Stomach (tissue), 4 donors: Measurements from ENCODE around the gene CHN1.

Experiments
- EP300 ChIP-seq: sonication (generic); formaldehyde crosslinking; IDR thresholded peaks from one replicate; pipeline ENCODE4 v1.6.1; 2017; ENCODE audit warnings: antibody characterized with exemption
- POLR2A ChIP-seq, 4 donors: fragments of 450-650 bp; IDR thresholded peaks; one replicate each; pipeline ENCODE4 v1.6.1; 2016; ENCODE audit warnings: antibody characterized with exemption in 4 of 4, control low read depth in 2 of 4, mild to moderate bottlenecking in 1 of 4, moderate library complexity in 1 of 4
- POLR2AphosphoS5 ChIP-seq, 3 donors: sonication (generic); formaldehyde crosslinking; IDR thresholded peaks; one replicate each; pipeline ENCODE4 v1.6.1; 2016; ENCODE audit warnings: antibody characterized with exemption in 3 of 3
- TF ChIP-seq, protein P1 (sequence below), 7 experiments: fragments of 450-650 bp in 4 of 7; fragments of 200-600 bp in 3 of 7; sonication (generic) in 3 of 7; IDR thresholded peaks; one replicate each; pipeline ENCODE4 v1.5.1; 2016 to 2019; ENCODE audit warnings: antibody characterized with exemption in 7 of 7, control low read depth in 2 of 7, mild to moderate bottlenecking in 1 of 7

DNA sequence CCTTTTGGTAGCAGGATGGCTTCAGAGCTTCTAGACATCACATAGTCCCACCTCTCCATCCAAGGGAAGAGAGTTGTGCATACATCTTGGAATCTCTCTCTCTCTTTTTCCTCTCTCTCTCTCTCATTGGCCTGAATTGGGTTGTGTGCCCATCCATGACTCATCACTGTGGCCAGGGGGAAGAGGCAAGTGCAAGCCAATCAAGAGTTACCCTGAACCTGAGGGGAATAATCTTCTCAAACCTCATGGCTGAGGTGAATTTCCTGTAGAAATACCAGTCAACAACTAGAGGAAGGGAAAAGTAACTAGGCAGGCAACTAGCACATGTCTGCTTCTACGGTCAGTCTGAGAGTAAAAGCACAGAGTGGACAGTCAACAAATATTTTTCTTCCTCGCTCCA, 7.3 kb upstream of the CHN1 start:
- no peak for TF ChIP-seq EP300
- TF ChIP-seq POLR2A (IDR thresholded peaks at IDR 0.05): no peak
- TF ChIP-seq, protein P1, sequence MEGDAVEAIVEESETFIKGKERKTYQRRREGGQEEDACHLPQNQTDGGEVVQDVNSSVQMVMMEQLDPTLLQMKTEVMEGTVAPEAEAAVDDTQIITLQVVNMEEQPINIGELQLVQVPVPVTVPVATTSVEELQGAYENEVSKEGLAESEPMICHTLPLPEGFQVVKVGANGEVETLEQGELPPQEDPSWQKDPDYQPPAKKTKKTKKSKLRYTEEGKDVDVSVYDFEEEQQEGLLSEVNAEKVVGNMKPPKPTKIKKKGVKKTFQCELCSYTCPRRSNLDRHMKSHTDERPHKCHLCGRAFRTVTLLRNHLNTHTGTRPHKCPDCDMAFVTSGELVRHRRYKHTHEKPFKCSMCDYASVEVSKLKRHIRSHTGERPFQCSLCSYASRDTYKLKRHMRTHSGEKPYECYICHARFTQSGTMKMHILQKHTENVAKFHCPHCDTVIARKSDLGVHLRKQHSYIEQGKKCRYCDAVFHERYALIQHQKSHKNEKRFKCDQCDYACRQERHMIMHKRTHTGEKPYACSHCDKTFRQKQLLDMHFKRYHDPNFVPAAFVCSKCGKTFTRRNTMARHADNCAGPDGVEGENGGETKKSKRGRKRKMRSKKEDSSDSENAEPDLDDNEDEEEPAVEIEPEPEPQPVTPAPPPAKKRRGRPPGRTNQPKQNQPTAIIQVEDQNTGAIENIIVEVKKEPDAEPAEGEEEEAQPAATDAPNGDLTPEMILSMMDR (IDR thresholded peaks at IDR 0.05): no peak
- no peak for TF ChIP-seq POLR2AphosphoS5 (IDR thresholded peaks at IDR 0.05)
